Activated naive CD4-positive, alpha-beta T cell (primary cell): Measurements from ENCODE around the gene MRTFA.
A peak's percentile ranks its signal among the peaks of the same experiment; 100 is the strongest.
"Not testable (repeated sequence)": the region's sequence is repeated elsewhere in the genome, so short reads cannot be mapped to it uniquely, and the experiment has no call there.

Experiments used
- DNase-seq, 4 experiments: peaks; one replicate each; lab custom pipeline; 2025; lab: John Stamatoyannopoulos, UW

The MRTFA gene

DNA sequence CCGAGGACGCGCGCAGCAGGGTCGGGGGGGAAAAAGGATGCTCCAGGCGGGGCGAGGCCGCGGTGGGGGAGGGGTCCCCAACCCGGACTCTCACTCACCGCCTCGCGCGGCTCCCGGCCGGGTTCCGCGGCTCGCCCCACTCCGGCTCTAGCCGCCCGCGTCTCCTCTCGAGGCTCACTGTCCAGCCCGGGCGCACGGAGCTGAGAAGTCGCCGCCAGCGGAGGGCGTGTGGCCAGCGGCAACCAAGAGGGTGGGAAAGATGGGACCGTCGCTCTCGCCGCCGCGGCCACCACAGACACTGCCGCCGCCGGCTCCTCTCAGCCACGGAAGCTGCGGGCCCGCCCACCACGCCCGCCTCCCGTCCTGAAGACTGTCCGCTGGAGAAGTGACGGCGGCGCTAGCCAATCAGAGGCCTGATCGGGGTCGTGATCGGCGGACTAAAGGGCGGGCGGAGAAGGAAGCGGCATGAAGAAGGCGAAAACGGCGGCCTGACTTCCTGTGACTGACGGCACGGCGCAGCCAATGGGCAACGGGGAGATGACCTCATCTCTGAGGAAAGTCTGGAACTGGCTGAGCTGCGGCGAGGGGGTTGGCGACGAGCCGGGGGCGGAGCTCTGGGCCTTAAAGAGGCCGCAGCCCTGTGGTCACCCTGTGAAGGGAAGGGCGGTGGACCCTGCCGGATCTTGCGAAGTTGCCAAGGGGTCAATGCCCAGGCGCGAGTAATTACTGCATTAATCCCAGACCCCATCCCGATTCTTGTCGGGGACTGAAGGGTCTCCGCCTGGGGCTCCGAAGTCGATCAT, at the start of gene MRTFA:
TSS of gene MRTFA (minus strand) at position 340 of the 803 bp plus-strand sequence.
- DNase-seq, result peak; percentile 92 to 99 (median 98)

DNA sequence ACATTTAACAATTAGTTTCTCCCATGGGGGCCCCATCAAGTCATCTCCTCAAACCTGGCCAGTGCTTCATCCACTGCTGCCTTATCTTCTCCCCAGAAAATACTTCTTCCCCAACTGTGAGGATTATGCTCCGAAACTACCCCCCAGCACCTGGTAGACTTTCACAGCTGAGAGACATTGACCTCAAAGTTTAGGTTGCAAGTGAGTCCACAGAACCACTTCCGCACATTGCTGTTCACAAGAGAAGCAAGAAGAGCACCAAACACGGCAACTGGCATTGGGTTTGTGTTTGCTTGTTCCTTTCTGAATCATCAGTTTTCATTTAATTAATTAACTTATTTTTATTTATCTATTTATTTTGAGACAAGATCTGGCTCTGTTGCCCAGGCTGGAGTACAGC, 48.9 kb upstream of the MRTFA start:
- no peak for DNase-seq

DNA sequence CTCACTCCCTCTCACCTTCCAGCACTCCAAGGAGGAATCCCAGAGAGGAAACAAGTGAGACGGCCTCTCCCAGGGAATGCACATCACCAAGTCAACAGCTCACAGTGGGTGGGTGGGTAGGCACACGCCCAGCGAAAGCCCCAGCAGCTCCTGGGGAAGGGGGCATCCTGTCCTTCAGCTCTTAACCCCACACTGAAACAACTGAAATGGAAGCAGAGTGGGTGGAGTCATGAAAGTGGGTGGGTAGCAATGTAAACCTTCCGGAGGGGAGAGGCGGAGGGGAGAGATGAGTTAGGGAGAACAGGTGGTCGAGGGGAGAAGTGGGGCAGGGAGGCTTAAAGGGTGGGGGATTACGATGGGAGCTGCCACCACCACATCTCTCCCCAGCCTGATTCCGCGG, 48.2 kb upstream of the MRTFA start:
- DNase-seq, result no peak

DNA sequence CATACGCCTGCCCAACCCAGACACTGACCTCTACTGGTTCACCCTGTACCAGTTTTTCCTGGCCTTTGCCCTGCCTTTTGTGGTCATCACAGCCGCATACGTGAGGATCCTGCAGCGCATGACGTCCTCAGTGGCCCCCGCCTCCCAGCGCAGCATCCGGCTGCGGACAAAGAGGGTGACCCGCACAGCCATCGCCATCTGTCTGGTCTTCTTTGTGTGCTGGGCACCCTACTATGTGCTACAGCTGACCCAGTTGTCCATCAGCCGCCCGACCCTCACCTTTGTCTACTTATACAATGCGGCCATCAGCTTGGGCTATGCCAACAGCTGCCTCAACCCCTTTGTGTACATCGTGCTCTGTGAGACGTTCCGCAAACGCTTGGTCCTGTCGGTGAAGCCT, 44.9 kb upstream of the MRTFA start:
- no peak for DNase-seq

DNA sequence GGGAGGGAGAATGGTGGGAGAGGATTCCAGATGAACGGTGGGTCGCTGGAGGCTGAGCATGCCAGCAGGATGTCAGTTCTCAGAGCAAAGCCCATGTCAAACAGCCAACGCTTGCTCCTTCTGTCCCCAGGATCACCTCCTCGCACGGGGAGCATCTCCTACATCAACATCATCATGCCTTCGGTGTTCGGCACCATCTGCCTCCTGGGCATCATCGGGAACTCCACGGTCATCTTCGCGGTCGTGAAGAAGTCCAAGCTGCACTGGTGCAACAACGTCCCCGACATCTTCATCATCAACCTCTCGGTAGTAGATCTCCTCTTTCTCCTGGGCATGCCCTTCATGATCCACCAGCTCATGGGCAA, 44.3 kb upstream of the MRTFA start:
- no peak for DNase-seq

DNA sequence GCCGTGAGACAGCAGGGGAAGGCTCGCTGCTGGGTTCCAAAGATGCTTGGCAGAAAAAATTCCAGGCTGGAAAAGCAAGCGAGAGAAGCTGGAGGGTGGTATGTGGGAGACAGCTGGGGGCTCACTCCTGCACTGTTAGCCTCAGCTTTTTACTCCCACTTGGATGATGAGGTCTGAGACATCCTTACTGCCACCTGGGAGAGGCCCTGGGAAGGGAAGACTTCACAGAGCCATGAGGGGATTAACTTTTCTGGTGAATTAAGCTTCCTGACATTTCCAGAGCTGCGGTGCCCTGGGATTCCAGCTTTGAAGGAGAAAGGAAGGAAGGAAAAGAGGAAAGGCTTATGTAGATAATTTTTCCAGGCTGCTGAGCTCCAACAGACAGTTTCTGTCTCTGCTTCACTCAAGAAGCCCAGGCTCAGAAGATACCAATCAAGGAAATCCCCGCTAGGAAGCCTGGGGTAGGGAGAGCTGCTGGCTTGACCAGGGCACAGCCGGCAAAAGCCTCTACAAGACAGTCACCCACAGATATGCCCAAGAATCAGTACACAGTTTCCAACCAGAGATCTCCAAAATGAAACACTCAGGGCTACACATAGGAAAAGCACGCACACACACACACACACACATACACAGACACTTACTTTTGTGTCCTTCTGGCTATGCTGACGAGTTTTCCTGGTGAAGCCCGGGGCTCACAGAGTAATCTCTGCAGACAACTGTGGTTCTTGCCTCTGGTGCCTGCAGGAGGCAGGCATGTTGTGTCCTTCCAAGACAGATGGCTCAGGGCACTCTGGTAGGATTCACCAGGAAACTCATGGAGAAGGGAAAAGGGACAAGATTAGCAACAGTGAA, 43.7 kb upstream of the MRTFA start:
- no peak for DNase-seq

DNA sequence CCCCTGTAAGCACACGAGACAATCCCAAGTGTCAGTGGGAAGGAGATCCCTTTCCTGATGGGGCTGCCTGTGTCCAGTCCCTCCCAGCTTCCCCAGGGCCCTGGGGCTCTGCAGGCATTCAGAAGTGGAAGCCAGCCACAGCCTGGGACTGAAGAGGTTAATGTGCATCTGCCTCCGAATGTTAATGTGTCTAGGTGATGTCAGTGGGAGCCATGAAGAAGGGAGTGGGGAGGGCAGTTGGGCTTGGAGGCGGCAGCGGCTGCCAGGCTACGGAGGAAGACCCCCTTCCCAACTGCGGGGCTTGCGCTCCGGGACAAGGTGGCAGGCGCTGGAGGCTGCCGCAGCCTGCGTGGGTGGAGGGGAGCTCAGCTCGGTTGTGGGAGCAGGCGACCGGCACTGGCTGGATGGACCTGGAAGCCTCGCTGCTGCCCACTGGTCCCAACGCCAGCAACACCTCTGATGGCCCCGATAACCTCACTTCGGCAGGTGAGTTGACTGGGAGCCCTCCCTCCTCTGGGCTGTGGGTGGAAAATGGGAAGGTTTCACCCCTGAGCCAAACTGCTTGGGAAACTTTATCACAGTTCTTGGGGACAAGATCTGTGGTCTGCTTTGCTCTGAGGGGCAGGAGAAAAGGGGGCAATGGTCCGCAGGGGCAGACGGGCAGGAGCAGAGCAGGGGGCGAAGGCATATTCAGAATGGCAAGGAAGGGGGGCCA, 42.9 kb upstream of the MRTFA start, which contains the start of gene MCHR1:
TSS of gene MCHR1 (plus strand) at position 236 of the 715 bp plus-strand sequence. CDS start at position 405, 169 bp downstream.
- no peak for DNase-seq

DNA sequence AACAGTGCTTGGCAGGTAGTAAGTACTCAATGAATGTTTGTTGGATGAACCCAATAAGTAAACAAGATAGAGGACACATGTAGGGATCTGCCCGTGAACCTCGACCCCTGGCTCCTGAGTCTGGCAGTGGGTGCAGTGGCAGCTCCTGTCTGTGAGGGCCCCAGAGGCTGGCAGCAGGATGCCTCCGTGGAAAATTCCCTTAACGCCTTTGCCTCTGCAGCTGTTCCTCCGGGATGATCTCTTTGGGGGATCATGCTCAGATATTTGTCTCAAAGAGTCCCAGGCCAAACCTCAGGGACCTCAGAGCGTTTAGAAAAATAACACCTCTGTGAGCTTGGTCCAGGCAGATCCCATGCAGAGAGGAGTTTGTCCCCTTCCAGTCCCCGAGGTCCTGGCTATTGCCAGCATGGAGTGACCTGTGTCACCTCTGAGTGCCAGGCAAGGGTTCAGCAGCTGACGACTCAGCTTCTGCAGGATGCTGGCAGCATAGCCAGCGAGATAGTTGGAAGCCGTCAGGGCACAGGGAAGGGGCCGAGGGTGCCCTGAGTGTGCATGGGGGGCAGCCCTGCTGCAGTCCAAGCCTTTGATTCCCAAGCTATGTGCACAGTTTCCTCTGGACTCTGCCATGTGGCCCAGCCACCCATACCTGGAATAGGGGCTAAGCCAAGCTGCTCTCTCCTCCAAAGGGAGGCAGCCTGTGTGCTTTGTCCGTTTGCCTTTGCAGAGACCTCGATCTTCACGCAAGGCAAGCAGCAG, 42.2 kb upstream of the MRTFA start:
- no peak for DNase-seq

DNA sequence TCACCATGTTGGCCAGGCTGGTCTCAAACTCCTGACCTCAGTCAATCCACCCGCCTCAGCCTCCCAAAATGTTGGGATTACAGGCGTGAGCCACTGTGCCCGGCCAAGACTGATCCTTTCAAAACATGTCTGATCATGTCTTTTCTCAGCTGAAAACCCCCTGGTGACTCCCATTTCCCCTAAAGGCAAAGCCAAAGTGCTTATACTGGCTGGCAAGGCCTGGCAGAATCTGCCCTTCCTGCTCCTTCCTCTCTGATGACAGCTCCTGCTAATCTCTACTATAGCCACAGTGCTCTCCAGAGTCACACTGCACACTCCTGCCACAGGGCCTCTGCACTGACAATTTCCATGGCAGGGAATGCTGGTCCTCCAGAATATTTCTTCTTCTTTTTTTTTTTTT, 40.1 kb upstream of the MRTFA start:
- DNase-seq, result no peak

DNA sequence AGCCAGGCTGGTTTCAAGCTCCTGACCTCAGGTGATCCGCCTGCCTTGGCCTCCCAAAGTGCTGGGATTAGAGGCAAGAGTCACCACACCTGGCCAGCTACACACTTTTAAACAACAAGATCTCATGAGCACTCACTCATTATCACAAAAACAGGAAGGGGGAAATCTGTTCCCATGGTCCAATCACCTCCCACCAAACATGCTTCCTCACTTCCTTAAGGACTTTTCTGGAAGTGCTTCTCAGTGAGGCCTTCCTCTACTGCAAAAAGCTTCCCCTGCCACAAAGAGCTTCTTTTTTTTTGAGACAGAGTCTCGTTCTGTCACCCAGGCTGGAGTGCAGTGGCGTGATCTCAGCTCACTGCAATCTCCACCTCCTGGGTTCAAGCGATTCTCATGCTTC, 39.6 kb upstream of the MRTFA start:
- DNase-seq, result not testable (repeated sequence)

DNA sequence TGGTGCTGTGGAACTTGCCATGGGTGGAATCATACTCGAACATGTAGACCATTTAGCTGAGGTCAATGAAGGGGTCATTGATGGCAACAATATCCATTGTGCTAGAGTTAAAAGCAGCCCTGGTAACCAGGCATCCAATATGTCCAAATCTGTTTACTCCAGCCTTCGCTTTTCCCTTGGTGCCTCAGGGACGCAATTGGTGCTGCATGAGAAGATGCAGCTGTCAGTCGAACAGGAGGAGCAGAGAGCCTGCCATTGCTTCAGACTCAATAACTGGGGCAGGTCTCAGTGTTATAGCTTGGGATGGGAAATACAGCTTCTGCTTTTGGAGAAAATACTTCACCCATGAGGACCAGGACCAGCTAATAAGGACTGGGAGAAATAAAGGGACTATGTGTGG, 37.8 kb upstream of the MRTFA start:
- no peak for DNase-seq

DNA sequence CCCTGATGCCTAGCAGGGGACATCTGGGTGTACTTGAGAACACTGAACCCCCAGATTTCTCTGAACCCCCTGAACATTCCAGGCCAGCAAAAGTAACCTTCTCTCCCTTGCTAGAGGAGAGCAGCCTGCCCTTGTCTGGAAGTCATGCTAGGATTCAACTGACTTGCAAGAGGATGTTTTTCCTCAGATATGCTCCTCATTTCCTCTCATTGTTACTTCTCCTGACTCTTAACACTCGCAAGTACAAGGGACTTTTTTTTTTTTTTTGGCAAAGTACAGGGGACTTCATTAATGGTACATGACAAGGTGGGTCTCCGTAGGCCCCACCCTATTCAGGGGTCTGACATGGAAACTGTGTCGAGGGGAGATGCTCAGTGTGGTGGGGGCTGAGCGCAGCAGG, 36.5 kb upstream of the MRTFA start:
- no peak for DNase-seq

DNA sequence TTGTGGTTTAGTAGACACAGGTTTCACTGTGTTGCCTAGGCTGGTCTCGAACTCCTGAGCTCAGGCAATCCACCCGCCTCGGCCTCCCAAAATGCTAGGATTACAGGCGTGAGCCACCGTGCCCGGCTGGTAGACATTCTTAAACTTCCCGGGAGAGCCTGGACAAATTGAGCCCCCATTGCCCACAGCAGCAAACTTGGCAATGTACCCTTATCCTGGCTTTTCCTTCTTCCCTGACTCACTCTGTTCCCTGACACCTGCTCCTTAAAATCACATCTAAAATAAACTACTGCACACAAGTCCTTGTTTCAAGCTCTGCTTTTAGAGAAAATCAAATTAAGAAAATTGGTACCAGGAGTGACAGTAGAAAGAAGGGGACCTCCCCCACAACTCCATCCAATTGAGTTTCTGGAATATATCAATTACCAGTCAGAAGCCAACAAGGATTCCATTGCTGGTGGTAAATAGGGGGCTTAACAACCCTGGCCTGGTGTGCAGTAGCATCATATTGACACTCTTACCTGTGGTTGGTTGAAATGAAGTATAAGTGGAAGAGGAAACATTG, 35.4 kb upstream of the MRTFA start:
- DNase-seq, result no peak

DNA sequence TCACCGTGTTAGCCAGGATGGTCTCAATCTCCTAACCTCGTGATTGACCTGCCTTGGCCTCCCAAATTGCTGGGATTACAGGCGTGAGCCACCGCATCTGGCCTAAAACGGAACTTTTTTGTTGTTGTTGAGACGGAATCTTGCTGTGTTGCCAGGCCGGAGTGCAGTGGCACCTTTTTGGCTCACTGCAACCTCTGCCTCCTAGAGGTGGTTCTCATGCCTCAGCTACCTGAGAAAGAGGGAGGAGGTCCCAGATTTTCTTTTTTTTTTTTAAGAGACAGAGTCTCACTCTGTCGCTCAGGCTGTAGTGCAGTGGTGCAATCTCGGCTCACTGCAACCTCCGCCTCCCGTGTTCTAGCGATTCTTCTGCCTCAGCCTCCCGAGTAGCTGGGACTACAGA, 34.9 kb upstream of the MRTFA start:
- no peak for DNase-seq

DNA sequence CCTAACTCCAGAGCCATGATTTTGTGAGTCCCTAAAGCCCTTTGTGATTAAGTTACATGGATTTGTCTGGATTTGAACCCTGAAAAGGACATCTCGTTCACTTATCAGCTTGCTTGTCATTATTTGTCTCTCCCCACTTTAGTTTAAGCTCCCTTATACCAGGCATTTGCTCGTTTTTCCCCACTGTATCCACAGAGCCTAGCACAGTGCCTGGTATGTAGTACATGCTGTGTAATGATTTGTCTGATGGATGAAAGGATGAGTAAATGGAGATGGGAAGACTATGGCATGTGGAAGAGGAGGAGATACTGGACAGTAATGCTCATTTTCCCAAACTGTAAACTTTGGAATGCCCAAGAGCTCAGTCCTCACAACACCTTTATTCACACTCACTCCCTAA, 33.5 kb upstream of the MRTFA start:
- no peak for DNase-seq

DNA sequence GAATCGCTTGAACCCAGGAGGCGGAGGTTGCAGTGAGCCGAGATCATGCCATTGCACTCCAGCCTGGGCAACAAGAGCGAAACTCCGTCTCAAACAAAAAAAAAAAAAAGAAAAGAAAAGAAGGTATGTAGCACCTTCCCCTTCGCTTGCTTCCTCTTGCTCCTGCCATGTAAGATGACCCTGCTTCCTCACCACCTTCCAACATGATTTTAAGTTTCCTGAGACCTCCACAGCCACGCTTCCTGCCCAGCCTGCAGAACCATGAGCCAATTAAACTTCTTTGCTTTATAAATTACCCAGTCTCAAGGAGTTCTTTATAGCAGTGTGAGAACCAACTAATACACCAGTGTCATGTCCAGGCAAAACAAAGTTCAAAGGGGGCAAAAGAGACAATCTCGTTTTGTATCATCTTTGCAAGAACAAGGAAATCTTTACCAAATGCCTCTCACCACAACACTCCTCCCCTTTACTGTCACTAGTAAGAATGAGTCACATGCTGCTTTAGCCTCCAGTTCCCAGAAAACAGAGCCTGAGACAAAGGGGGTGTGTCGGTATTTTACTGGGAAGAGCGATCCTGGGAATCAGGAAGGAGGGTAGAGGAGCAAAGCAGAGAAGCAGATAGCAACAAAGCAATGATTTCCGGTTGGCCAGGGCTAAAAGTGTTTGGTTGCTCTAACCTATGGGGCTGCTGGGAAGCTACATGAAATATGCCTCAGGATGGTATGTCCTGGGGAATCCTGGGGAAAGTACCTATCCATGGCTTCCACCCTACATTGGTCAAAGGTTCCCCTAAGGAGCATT, 32.3 kb upstream of the MRTFA start:
- DNase-seq, result no peak

DNA sequence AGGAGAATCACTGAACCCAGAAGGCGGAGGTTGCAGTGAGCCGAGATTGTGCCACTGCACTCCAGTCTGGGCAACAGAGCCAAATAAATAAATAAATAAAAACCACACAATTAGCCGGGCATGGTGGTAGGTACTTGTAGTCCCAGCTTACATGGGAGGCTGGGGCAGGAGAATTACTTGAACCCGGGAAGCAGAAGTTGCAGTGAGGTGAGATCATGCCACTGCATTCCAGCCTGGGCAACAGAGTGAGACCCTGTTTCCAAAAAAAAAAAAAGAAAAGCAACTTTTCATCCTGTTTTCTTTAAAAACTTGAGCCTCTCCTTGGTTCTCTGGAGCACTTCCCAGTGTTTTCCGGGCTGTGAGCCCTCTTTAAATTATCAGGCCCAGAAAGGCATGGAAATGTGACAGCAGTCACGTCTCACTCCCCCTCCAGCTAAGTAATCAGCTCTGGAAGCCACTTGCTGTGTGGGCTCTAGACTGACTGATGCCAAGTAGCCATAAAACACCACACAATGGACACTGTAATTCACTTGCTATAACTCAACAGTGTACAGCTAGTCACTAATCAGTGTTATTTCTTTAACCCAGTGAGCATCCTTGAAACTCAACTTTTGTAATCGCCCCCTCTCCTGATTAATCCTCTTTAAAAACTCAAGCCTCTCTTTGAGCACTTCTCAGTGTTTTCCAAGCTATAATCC, 29.8 kb upstream of the MRTFA start:
- no peak for DNase-seq

DNA sequence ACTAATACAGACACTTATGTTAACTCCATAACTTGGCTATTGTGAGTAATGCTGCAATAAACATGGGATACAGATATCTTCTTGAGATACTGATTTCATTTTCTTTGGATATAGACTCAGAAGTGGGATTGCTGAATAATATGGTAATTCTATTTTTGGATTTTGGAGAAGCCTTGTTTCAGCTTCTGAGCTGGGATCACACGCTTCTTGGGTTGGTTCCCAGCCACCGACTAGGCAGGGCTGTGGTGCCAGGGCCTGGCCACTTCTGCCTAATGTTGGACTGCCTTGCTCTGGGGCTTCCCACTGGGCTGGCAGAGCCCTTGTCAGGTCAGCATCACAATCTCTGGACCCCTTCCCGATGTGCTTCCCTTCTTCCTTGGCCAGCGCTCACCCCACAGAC, 28.8 kb upstream of the MRTFA start:
- no peak for DNase-seq

DNA sequence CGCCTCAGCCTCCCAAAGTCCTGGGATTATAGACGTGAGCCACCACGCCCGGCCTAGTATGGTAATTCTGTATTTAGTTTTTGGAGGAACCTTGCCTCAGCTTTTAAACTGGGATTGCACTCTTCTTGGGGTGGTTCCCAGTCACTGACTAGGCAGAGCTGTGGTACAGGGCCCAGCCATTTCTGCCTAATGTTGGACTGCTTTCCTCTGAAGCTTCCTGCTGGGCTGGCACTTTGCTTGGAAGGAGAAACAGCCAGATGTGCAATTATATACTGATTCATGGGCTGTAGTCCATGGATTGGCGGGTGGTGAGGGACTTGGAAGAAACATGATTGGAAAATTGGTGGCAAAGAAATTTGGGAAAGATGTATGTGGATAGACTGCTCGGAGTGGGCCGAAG, 25.2 kb upstream of the MRTFA start:
- no peak for DNase-seq

DNA sequence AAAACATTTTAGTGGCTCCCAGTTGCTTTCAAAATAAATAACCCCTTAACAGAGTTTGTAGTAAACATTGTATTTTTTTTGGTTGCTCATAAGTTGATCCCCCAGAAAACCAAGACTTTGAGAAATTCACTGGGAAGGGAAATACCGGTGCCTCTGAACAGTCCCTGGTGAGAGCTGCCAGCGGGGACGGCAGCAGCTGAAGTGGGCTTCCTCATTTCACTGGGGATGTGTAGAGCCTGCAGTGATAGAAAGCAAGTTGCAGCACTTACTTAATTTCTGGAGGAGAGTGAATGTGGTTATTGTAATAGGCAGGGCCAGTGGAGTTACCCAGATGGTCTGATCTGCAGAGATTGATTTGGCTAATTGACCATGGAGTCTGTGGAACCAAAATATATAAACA, 24.2 kb upstream of the MRTFA start:
- DNase-seq, result no peak
